Central memory CD8-positive, alpha-beta T cell (primary cell): ENCODE results near the gene AHDC1.

Source experiments
- ATAC-seq: fragments of 150-1000 bp; cut with Tn5 transposase; replicated peaks from 2 replicates; pipeline ENCODE4 v1.10.0; 2022; ENCODE audit warnings: mild to moderate bottlenecking, moderate FRiP score, moderate number of reproducible peaks; ENCODE audit not compliant: poor library complexity, severe bottlenecking; ENCODE audit errors: extremely low read depth
- DNase-seq, 2 donors: peaks; one replicate each; pipeline ENCODE4 v3.0.0; 2021; ENCODE audit warnings: low spot score in 2 of 2
- H3K27ac Mint-ChIP-seq: one replicate; pipeline ENCODE4 v1.8.0; 2022; ENCODE audit warnings: low read depth, mild to moderate bottlenecking, moderate library complexity, mixed read lengths
- H3K27me3 Mint-ChIP-seq: one replicate; pipeline ENCODE4 v1.8.0; 2022; ENCODE audit warnings: mixed read lengths
- H3K36me3 Mint-ChIP-seq: one replicate; pipeline ENCODE4 v1.8.0; 2022; ENCODE audit warnings: mild to moderate bottlenecking, moderate library complexity, mixed read lengths; ENCODE audit not compliant: insufficient read depth
- H3K4me1 Mint-ChIP-seq: one replicate; pipeline ENCODE4 v1.8.0; 2022; ENCODE audit warnings: mixed read lengths
- H3K4me3 Mint-ChIP-seq: one replicate; pipeline ENCODE4 v1.8.0; 2022; ENCODE audit warnings: mild to moderate bottlenecking, moderate library complexity, mixed read lengths
- H3K9me3 Mint-ChIP-seq: one replicate; pipeline ENCODE4 v1.8.0; 2022; ENCODE audit warnings: mixed read lengths

AHDC1 gene

GRCh38 chr1:27491748-27492700 lies 111.9 kb downstream of the AHDC1 start:
- H3K27ac Mint-ChIP-seq: no peak overlapping the region
- H3K9me3 Mint-ChIP-seq: no peaks in the 10 kb centered on the region
- peak overlapping the region; percentile 37 for H3K4me3 Mint-ChIP-seq
- H3K4me1 Mint-ChIP-seq: peaks cover 19% of the 10 kb centered on the region
- DNase-seq: no peak
- ATAC-seq: no peak
- H3K27me3 Mint-ChIP-seq: peaks cover 7% of the 10 kb centered on the region
- H3K36me3 Mint-ChIP-seq: peaks cover 16% of the 10 kb centered on the region

- peak within 1 kb of the TSS; percentile 96 for H3K27ac Mint-ChIP-seq
- ATAC-seq (peak; percentile 98), DNase-seq (peak; percentile 91 to 96)
- no peaks in the 10 kb centered on the region for H3K27me3 Mint-ChIP-seq
- peaks cover 19% of the 10 kb centered on the region for H3K4me1 Mint-ChIP-seq
- H3K4me3 Mint-ChIP-seq: peak within 1 kb of the TSS; percentile 96
- no peaks in the 10 kb centered on the region for H3K9me3 Mint-ChIP-seq
- peaks cover 19% of the 10 kb centered on the region for H3K36me3 Mint-ChIP-seq
Measured at GRCh38 chr1:27489973-27490741, 113.8 kb downstream of the AHDC1 start, which contains the start of gene WASF2. WASF2 (minus strand) TSS chr1:27490167; CDS start chr1:27428890, 61,277 bp downstream.

GRCh38 chr1:27489501-27489972 lies 114.4 kb downstream of the AHDC1 start:
- Mint-ChIP-seq H3K27me3 (no peaks in the 10 kb centered on the region), H3K9me3 (no peaks in the 10 kb centered on the region), H3K36me3 (peaks cover 21% of the 10 kb centered on the region), H3K27ac (peak overlapping the region; percentile 96), H3K4me3 (peak overlapping the region; percentile 96), H3K4me1 (peaks cover 19% of the 10 kb centered on the region)
- ATAC-seq: peak; percentile 18
- DNase-seq: peak; percentile 39 to 47

GRCh38 chr1:27487966-27488884 lies 115.7 kb downstream of the AHDC1 start:
- no peak for DNase-seq
- no peak for ATAC-seq
- Mint-ChIP-seq H3K4me3 (peak overlapping the region; percentile 96), H3K27ac (peak overlapping the region; percentile 96), H3K9me3 (no peaks in the 10 kb centered on the region), H3K27me3 (no peaks in the 10 kb centered on the region), H3K36me3 (peaks cover 24% of the 10 kb centered on the region), H3K4me1 (peaks cover 24% of the 10 kb centered on the region)

GRCh38 chr1:27485363-27485762 lies 118.6 kb downstream of the AHDC1 start:
- Mint-ChIP-seq H3K27me3 (no peaks in the 10 kb centered on the region), H3K4me1 (peaks cover 39% of the 10 kb centered on the region), H3K9me3 (no peaks in the 10 kb centered on the region), H3K4me3 (no peak overlapping the region), H3K27ac (no peak overlapping the region), H3K36me3 (peaks cover 24% of the 10 kb centered on the region)
- ATAC-seq (no peak), DNase-seq (no peak)
